K562 (cell line): Measurements from ENCODE around the gene USF2. TPM values are rescaled to one million over a fixed set of nuclear protein-coding genes. Genes with fewer than 3 reads are reported as not detected.
A peak's percentile ranks its signal among the peaks of the same experiment; 100 is the strongest.

Source experiments
- CCNT2 ChIP-seq: IDR thresholded peaks from 2 replicates; pipeline ENCODE4 v1.6.1; 2011; ENCODE audit warnings: borderline replicate concordance, low read depth, mild to moderate bottlenecking, moderate library complexity, mixed read lengths, low read length; ENCODE audit not compliant: insufficient read length; ENCODE audit errors: extremely low read depth
- CEBPB ChIP-seq: fragments of 450-650 bp; IDR thresholded peaks from 2 replicates; pipeline ENCODE4 v1.6.1; 2016; ENCODE audit warnings: missing genetic modification characterization, missing compliant biosample characterization
- CEBPG ChIP-seq, 3 experiments: fragments of 200-800 bp in 1 of 3; sonication (Bioruptor generic) in 1 of 3; sonication (generic) in 1 of 3; formaldehyde crosslinking in 1 of 3; IDR thresholded peaks in 2 of 3; conservative IDR thresholded peaks in 1 of 3; 2 replicates each; pipeline versions ENCODE4 v1.6.1 to v1.8.0; 2016 to 2022; ENCODE audit warnings: missing compliant biosample characterization in 2 of 3, missing genetic modification characterization in 2 of 3, mild to moderate bottlenecking in 1 of 3, missing genetic modification reagents in 1 of 3
- ETS2 ChIP-seq: IDR thresholded peaks from 2 replicates; pipeline ENCODE4 v1.6.1; 2016; ENCODE audit warnings: borderline replicate concordance, missing genetic modification characterization, mild to moderate bottlenecking, moderate library complexity, missing compliant biosample characterization; ENCODE audit not compliant: poor library complexity, severe bottlenecking
- FUS ChIP-seq: fragments of 200-400 bp; formaldehyde crosslinking; optimal IDR thresholded peaks from 2 replicates; pipeline ENCODE3; 2017; ENCODE audit warnings: low read depth, low read length
- HMG20A ChIP-seq: fragments of 450-650 bp; formaldehyde crosslinking; conservative IDR thresholded peaks from 2 replicates; pipeline ENCODE4 v1.4.0; 2020; ENCODE audit warnings: mild to moderate bottlenecking, mixed read lengths
- HOMEZ ChIP-seq: fragments of 250-450 bp; sonication (Bioruptor Pico); IDR thresholded peaks from 2 replicates; pipeline ENCODE4 v1.4.0; 2020; ENCODE audit warnings: mild to moderate bottlenecking, moderate library complexity
- KAT8 ChIP-seq: fragments of 450-650 bp; IDR thresholded peaks from 2 replicates; pipeline ENCODE4 v1.6.1; 2016; ENCODE audit warnings: low read depth, mild to moderate bottlenecking
- L3MBTL2 ChIP-seq: fragments of 450-650 bp; IDR thresholded peaks from 2 replicates; pipeline ENCODE4 v1.6.1; 2016; ENCODE audit warnings: mild to moderate bottlenecking, moderate library complexity
- PHTF2 ChIP-seq: fragments of 250-450 bp; sonication (Bioruptor Pico); IDR thresholded peaks from 2 replicates; pipeline ENCODE4 v1.5.0; 2021; ENCODE audit warnings: mild to moderate bottlenecking
- RB1 ChIP-seq: fragments of 450-650 bp; IDR thresholded peaks from 2 replicates; pipeline ENCODE4 v1.6.1; 2017; ENCODE audit warnings: low read depth, mild to moderate bottlenecking
- ZNF584 ChIP-seq: fragments of 200-800 bp; sonication (Bioruptor generic); IDR thresholded peaks from 2 replicates; pipeline ENCODE4 v1.6.1; 2016; ENCODE audit warnings: low read depth, mild to moderate bottlenecking, missing genetic modification characterization, missing compliant biosample characterization
- ZNF75A ChIP-seq: fragments of 450-650 bp; formaldehyde crosslinking; IDR thresholded peaks from 2 replicates; pipeline ENCODE4 v1.4.0; 2020; ENCODE audit warnings: mild to moderate bottlenecking
- polyA plus RNA-seq, 8 experiments: library from polyadenylated mRNA; depleted of rRNA in 4 of 8; stranded (reverse) in 5 of 8; unstranded in 3 of 8; fragments of >200 nt; fragmentation: Nextera tagmentation in 2 of 8; fragmentation: Illumina TruSeq in 1 of 8; extraction: Ambion mirVana in 2 of 8; extraction: Trizol in 1 of 8; gene quantifications; 2 replicates each; pipeline versions ENCODE4 v1.2.1 to v1.2.3, GENCODE V29; 2011 to 2014; ENCODE audit warnings: inconsistent platforms in 1 of 8, missing spikeins in 1 of 8
- total RNA-seq, 7 experiments: library from RNA; depleted of rRNA in 6 of 7; stranded (reverse); fragments of >200 nt in 6 of 7; fragmentation: Illumina TruSeq in 2 of 7; extraction: Trizol in 2 of 7; gene quantifications; 2 replicates each; pipeline versions ENCODE4 v1.2.1 to v1.2.3, GENCODE V29; 2011 to 2021; ENCODE audit warnings: low replicate concordance in 1 of 7
- TF ChIP-seq, protein P1 (sequence below): sonication (generic); formaldehyde crosslinking; IDR thresholded peaks from 2 replicates; pipeline ENCODE4 v1.8.0; 2022; ENCODE audit warnings: missing genetic modification reagents, mild to moderate bottlenecking, borderline replicate concordance
- TF ChIP-seq, protein P2 (sequence below), 2 experiments: IDR thresholded peaks; 2 replicates each; pipeline ENCODE4 v1.6.1; 2012; ENCODE audit warnings: improper control_type of control experiment in 2 of 2, low read depth in 2 of 2, low read length in 2 of 2, borderline replicate concordance in 1 of 2
- TF ChIP-seq, protein P3 (sequence below): fragments of 250-450 bp; sonication (Bioruptor Pico); IDR thresholded peaks from 2 replicates; pipeline ENCODE4 v1.8.0; 2022; ENCODE audit warnings: moderate library complexity, mild to moderate bottlenecking, inconsistent platforms

The USF2 gene
- total and polyA plus RNA-seq, 9 of the 15 experiments (the other 6 are each of a cell fraction or from before 2014, with no cell fraction given), result 0.27 to 93.7 (median 58.4) TPM

DNA sequence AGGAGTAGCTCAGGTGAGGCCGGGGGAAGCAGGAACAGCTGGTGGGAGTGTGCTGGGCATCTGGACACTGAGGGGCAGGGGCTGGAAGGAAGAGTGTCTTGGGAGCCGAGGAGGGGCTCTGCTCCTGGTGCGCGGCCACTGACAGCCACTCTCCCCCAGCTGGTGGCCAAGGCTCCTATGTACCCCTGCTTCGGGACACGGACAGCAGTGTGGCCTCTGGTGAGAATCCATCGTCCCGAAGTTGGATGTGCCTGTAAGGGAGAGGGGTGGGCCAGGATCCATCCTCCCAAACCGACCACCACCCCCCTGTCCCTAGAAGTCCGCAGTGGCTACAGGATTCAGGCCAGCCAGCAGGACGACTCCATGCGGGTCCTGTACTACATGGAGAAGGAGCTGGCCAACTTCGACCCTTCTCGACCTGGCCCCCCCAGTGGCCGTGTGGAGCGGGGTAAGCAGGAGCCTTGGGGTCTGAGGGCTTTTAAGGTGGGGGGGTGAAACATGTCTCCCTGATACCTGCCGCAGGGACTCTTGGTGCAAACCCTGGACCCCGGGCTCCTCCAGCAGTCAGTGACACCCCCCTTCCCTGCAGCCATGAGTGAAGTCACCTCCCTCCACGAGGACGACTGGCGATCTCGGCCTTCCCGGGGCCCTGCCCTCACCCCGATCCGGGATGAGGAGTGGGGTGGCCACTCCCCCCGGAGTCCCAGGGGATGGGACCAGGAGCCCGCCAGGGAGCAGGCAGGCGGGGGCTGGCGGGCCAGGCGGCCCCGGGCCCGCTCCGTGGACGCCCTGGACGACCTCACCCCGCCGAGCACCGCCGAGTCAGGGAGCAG, 2.0 kb upstream of the USF2 start (continued):
- TF ChIP-seq HOMEZ (CRISPR knock-in tag) (no peak), L3MBTL2 (peak; percentile 60), KAT8 (no peak), ETS2 (tag) (no peak), FUS (no peak), PHTF2 (CRISPR knock-in tag) (no peak), HMG20A (no peak), CEBPB (tag) (no peak), ZNF584 (CRISPR knock-in tag) (no peak), RB1 (peak; percentile 43; the same call in 1 of the 2 replicates), CCNT2 (no peak), CEBPG (CRISPR knock-in tag; IDR thresholded peaks at IDR 0.05) (no peak), CEBPG (tag; conservative IDR thresholded peaks at IDR 0.05 in 1 of 2, IDR thresholded peaks at IDR 0.05 in 1 of 2) (no peak), ZNF75A (CRISPR knock-in tag) (no peak)
- TF ChIP-seq, protein P1, sequence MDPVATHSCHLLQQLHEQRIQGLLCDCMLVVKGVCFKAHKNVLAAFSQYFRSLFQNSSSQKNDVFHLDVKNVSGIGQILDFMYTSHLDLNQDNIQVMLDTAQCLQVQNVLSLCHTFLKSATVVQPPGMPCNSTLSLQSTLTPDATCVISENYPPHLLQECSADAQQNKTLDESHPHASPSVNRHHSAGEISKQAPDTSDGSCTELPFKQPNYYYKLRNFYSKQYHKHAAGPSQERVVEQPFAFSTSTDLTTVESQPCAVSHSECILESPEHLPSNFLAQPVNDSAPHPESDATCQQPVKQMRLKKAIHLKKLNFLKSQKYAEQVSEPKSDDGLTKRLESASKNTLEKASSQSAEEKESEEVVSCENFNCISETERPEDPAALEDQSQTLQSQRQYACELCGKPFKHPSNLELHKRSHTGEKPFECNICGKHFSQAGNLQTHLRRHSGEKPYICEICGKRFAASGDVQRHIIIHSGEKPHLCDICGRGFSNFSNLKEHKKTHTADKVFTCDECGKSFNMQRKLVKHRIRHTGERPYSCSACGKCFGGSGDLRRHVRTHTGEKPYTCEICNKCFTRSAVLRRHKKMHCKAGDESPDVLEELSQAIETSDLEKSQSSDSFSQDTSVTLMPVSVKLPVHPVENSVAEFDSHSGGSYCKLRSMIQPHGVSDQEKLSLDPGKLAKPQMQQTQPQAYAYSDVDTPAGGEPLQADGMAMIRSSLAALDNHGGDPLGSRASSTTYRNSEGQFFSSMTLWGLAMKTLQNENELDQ, result no peak
- TF ChIP-seq, protein P2, sequence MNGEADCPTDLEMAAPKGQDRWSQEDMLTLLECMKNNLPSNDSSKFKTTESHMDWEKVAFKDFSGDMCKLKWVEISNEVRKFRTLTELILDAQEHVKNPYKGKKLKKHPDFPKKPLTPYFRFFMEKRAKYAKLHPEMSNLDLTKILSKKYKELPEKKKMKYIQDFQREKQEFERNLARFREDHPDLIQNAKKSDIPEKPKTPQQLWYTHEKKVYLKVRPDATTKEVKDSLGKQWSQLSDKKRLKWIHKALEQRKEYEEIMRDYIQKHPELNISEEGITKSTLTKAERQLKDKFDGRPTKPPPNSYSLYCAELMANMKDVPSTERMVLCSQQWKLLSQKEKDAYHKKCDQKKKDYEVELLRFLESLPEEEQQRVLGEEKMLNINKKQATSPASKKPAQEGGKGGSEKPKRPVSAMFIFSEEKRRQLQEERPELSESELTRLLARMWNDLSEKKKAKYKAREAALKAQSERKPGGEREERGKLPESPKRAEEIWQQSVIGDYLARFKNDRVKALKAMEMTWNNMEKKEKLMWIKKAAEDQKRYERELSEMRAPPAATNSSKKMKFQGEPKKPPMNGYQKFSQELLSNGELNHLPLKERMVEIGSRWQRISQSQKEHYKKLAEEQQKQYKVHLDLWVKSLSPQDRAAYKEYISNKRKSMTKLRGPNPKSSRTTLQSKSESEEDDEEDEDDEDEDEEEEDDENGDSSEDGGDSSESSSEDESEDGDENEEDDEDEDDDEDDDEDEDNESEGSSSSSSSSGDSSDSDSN (IDR thresholded peaks at IDR 0.05; ENCODE audit: borderline replicate concordance in 1 of 2, low read depth in 2 of 2, low read length in 2 of 2), result peak in 1 of 2 experiments; percentile 63; a peak in 2 of 4 replicates
- TF ChIP-seq, protein P3, sequence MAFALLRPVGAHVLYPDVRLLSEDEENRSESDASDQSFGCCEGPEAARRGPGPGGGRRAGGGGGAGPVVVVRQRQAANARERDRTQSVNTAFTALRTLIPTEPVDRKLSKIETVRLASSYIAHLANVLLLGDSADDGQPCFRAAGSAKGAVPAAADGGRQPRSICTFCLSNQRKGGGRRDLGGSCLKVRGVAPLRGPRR (CRISPR knock-in tag), result no peak
